Naive thymus-derived CD8-positive, alpha-beta T cell (primary cell): ENCODE measurements around the gene NMB. TPM values are rescaled to one million over a fixed set of nuclear protein-coding genes. Genes with fewer than 3 reads are reported as not detected.

Experiments used
- ATAC-seq, 2 donors: fragments of 150-1000 bp; cut with Tn5 transposase in 1 of 2; sonication (Bioruptor Pico), chemical (Tn5 transposase) in 1 of 2; 1 replicate in 1 of 2; 2 replicates in 1 of 2; pipeline ENCODE4 v1.10.0; 2021; ENCODE audit warnings: mild to moderate bottlenecking in 2 of 2, moderate library complexity in 2 of 2
- POLR2A ChIA-PET: fragments of 350-600 bp; sonication (Branson Sonifier 250); formaldehyde crosslinking; loops from one replicate; lab custom pipeline; 2021; ENCODE audit warnings: antibody characterized with exemption; lab: Charles Lee
- DNase-seq, 10 donors: peaks; one replicate each; pipeline versions ENCODE4 v3.0.0 to v3.0.0-alpha.2; 2020 to 2022
- H3K27ac Mint-ChIP-seq, 10 donors: one replicate each; pipeline ENCODE4 v1.8.0; 2020 to 2022; ENCODE audit warnings: mild to moderate bottlenecking in 10 of 10, mixed read lengths in 10 of 10, moderate library complexity in 4 of 10, inconsistent platforms in 1 of 10
- H3K27me3 Mint-ChIP-seq, 5 donors: one replicate each; pipeline ENCODE4 v1.8.0; 2021 to 2022; ENCODE audit warnings: mixed read lengths in 5 of 5
- H3K36me3 Mint-ChIP-seq, 3 donors: one replicate each; pipeline ENCODE4 v1.8.0; 2020 to 2022; ENCODE audit warnings: mixed read lengths in 3 of 3, mild to moderate bottlenecking in 2 of 3, inconsistent platforms in 1 of 3
- H3K4me1 Mint-ChIP-seq, 4 donors: one replicate each; pipeline ENCODE4 v1.8.0; 2021 to 2022; ENCODE audit warnings: mixed read lengths in 4 of 4
- H3K4me3 Mint-ChIP-seq, 10 donors: one replicate each; pipeline ENCODE4 v1.8.0; 2020 to 2022; ENCODE audit warnings: mild to moderate bottlenecking in 10 of 10, mixed read lengths in 10 of 10, moderate library complexity in 6 of 10, inconsistent platforms in 1 of 10
- H3K9me3 Mint-ChIP-seq, 9 donors: one replicate each; pipeline ENCODE4 v1.8.0; 2020 to 2022; ENCODE audit warnings: mixed read lengths in 9 of 9, mild to moderate bottlenecking in 3 of 9, inconsistent platforms in 1 of 9, moderate library complexity in 1 of 9
- polyA plus RNA-seq, 3 donors: library from polyadenylated mRNA; unstranded; fragments of 300-500 nt; fragmentation: Illumina TruSeq; gene quantifications; one replicate each; pipeline ENCODE4 v1.2.3, GENCODE V29; 2021
- total RNA-seq, 8 experiments: library from RNA in 2 of 8; stranded (reverse) in 2 of 8; gene quantifications; one replicate each; pipeline ENCODE4 v1.2.3 and lab custom pipeline; 2021 to 2026

Gene NMB
- total and polyA plus RNA-seq, 5 experiments from 2014 or later: 1.6 to 5.7 (median 2.1) TPM

DNA sequence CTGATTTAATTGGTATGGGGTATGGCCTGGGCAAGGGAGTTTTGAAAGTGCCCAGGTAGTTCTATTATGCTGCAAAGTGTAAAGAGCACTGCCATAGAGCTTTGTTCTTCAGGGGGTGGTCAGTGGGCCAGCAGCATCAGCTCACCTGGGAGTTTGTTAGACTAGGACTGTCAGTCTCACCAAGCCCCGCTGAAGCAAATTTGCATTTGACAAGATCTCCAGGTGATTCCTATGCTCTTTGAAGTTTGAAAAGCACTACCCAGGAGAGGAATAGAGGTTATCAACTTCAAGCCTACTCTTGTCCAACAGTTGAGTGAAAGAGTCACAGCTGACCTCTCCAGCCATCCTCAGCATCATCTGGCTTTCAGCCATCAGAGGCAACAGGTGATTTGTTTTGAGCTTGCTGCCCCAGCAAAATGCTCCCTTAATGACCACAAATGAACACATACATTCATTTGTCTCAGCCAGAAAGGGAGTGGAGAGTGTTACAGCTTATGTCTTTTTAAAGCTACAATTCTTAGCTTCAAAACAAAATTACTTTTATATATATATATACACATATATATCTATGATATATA, 49.2 kb downstream of the NMB start:
- Mint-ChIP-seq H3K4me1 (peaks cover 36 to 63% (median 44%) of the 10 kb centered on the region in 4 donors), H3K27ac (peak overlapping the region in 2 of 10 donors; percentile 38 to 81), H3K9me3 (no peaks in the 10 kb centered on the region), H3K27me3 (no peaks in the 10 kb centered on the region), H3K36me3 (peaks cover 0 to 59% (median 13%) of the 10 kb centered on the region in 3 donors), H3K4me3 (no peak overlapping the region)
- POLR2A ChIA-PET: interaction anchor here (0.7 kb wide), 1 partner anchor 50 kb away, joined by 3 read pairs; no protein-coding TSS in a partner anchor
- no peak for ATAC-seq
- no peak for DNase-seq

DNA sequence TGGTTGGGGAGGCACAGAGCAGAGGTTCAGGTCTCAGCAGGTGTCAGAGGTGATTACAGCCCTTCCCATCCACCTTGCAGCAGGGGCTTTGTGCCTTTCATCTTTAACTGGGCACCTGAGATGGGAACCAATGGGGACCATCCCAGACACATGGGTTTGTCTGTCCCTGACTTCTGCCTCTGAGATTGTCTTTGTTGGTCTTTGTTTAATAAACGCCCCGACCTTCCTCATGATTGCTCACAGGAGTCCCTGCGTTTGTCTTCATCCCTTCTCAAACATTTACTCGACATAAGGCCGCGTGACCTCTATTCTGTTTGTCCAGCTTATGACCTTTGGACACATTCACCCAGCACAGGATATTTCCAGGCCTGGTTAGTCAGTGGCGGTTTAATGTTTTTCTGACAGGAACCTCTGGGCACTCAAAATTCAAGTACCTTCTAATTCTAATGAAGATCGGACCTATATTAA, 51.3 kb downstream of the NMB start:
- H3K27me3 Mint-ChIP-seq: no peaks in the 10 kb centered on the region
- H3K36me3 Mint-ChIP-seq: peaks cover 0 to 58% (median 11%) of the 10 kb centered on the region in 3 donors
- H3K4me3 Mint-ChIP-seq: no peak overlapping the region
- H3K4me1 Mint-ChIP-seq: peaks cover 38 to 62% (median 52%) of the 10 kb centered on the region in 4 donors
- peak overlapping the region in 4 of 10 donors; percentile 27 to 78 (median 46) for H3K27ac Mint-ChIP-seq
- DNase-seq (no peak), ATAC-seq (no peak)
- no peaks in the 10 kb centered on the region for H3K9me3 Mint-ChIP-seq
- POLR2A ChIA-PET: interaction anchor here (0.5 to 1.5 kb wide), 3 partner anchors 19 to 25 kb away, joined by 3 to 5 read pairs (median 4); no protein-coding TSS in a partner anchor

DNA sequence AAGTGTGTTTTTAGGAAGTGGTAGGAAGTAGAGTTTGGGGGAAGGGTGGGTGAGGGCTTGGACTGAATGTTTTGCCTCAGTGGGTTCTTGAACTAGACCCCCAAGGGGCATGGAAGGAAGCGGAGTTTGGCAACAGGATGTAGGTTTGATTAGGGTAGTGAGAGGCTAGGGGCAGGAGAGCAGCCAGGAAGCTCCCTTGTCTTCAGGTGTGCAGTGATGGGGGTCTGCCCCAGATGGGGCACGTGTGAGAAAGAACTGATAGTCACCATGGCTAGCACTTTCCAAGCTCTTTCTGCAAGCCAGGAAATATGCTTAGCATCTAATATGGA, 52.5 kb downstream of the NMB start:
- H3K27ac Mint-ChIP-seq: peak overlapping the region in 9 of 10 donors; percentile 43 to 92 (median 81)
- POLR2A ChIA-PET: interaction anchor here (0.6 to 2.7 kb wide), 4 partner anchors 11 to 32 kb away, joined by 3 to 6 read pairs (median 4); no protein-coding TSS in a partner anchor
- H3K27me3 Mint-ChIP-seq: no peaks in the 10 kb centered on the region
- ATAC-seq (no peak), DNase-seq (no peak)
- peak overlapping the region in 8 of 10 donors; percentile 8 to 61 (median 43) for H3K4me3 Mint-ChIP-seq
- H3K9me3 Mint-ChIP-seq: no peaks in the 10 kb centered on the region
- peaks cover 40 to 66% (median 59%) of the 10 kb centered on the region in 4 donors for H3K4me1 Mint-ChIP-seq
- H3K36me3 Mint-ChIP-seq: peaks cover 0 to 58% (median 10%) of the 10 kb centered on the region in 3 donors

Other genes with a start within 250 kb of the NMB start
- gene ZSCAN2, start 57.2 kb downstream of the NMB start, total RNA-seq: 10 to 100 TPM; 10.5 to 13.6 TPM
- 10 to 100 TPM in 1 of 3 donors, 1 to 10 TPM in 2; 5.1 to 10.1 (median 7.4) TPM for gene ZSCAN2, start 57.2 kb downstream of the NMB start, polyA plus RNA-seq
- 10 to 100 TPM; 38.3 to 43.2 TPM for gene WDR73, start 3.9 kb downstream of the NMB start, total RNA-seq
- gene WDR73, start 3.9 kb downstream of the NMB start, polyA plus RNA-seq: 10 to 100 TPM; 12.2 to 18.8 (median 17.9) TPM
- 10 to 100 TPM; 68.3 to 70.6 TPM for gene SEC11A, start 57.9 kb upstream of the NMB start, total RNA-seq
- gene SEC11A, start 57.9 kb upstream of the NMB start, polyA plus RNA-seq: 100 to 1,000 TPM; 103 to 128 (median 119) TPM
- 10 to 100 TPM; 39.6 to 40.7 TPM for gene ZNF592, start 90.4 kb upstream of the NMB start, total RNA-seq
- 1 to 10 TPM; 3.2 to 9.4 (median 4.1) TPM for gene ZNF592, start 90.4 kb upstream of the NMB start, polyA plus RNA-seq
- under 1 TPM; 0.11 to 0.29 TPM for gene ALPK3, start 159.2 kb upstream of the NMB start, total RNA-seq
- gene ALPK3, start 159.2 kb upstream of the NMB start, polyA plus RNA-seq: under 1 TPM in 1 of 3 donors, not detected in 2; 0.01 TPM
- gene SLC28A1, start 226.5 kb upstream of the NMB start, total RNA-seq: not detected
- not detected for gene SLC28A1, start 226.5 kb upstream of the NMB start, polyA plus RNA-seq